Endothelial cell of umbilical vein (primary cell): ENCODE measurements around the gene ZNF474. TPM values are rescaled to one million over a fixed set of nuclear protein-coding genes. Genes with fewer than 3 reads are reported as not detected.

Experiments
- BruUV-seq: library from RNA; stranded (reverse); fragments of 400-500 nt; replicated peaks from 2 replicates; lab custom pipeline; 2021; lab: Mats Ljungman, UMichigan
- CTCF ChIA-PET: fragments of 300-600, 350-600 bp; sonication (Branson Sonifier 250); formaldehyde crosslinking; loops from one replicate; lab custom pipeline; 2021; ENCODE audit warnings: antibody characterized with exemption, inconsistent platforms; lab: Charles Lee
- POLR2A ChIA-PET: fragments of 300-600, 350-600 bp; sonication (Branson Sonifier 250); formaldehyde crosslinking; loops from one replicate; lab custom pipeline; 2021; ENCODE audit warnings: antibody characterized with exemption, inconsistent platforms; lab: Charles Lee
- DNase-seq: peaks from one replicate; pipeline ENCODE4 v3.0.0-alpha.2; 2011; ENCODE audit warnings: low read depth, low spot score
- FAIRE-seq: peaks from 2 replicates; lab custom pipeline; 2011; peaks lifted over from hg19 to GRCh38; lab: Jason Lieb, UNC
- H2AFZ ChIP-seq: 2 replicates; pipeline ENCODE4 v1.6.0; 2012; ENCODE audit warnings: low read depth, low read length, control low read depth, inconsistent platforms
- H3K27ac ChIP-seq: 2 replicates; pipeline ENCODE4 v1.5.1; 2011; ENCODE audit warnings: low read depth, mild to moderate bottlenecking, control low read depth, low read length, moderate library complexity; ENCODE audit not compliant: insufficient read depth
- H3K27me3 ChIP-seq, 2 experiments: 2 replicates each; pipeline versions ENCODE4 v1.6.0 to v1.6.1; 2011; ENCODE audit warnings: low read length in 2 of 2, mixed read lengths in 1 of 2; ENCODE audit not compliant: control insufficient read depth in 2 of 2, insufficient read depth in 2 of 2
- H3K36me3 ChIP-seq, 2 experiments: 2 replicates in 1 of 2; 3 replicates in 1 of 2; pipeline ENCODE4 v1.5.1; 2011; ENCODE audit warnings: low read length in 2 of 2, mild to moderate bottlenecking in 1 of 2, moderate library complexity in 1 of 2; ENCODE audit not compliant: control insufficient read depth in 2 of 2, insufficient read depth in 2 of 2; ENCODE audit errors: extremely low read depth in 1 of 2
- H3K4me1 ChIP-seq: 3 replicates; pipeline ENCODE4 v1.5.1; 2011; ENCODE audit warnings: mild to moderate bottlenecking, low read length; ENCODE audit not compliant: control insufficient read depth, insufficient read depth; ENCODE audit errors: extremely low read depth
- H3K4me2 ChIP-seq: 2 replicates; pipeline ENCODE4 v1.6.1; 2011; ENCODE audit warnings: low read length, control low read depth, mixed read lengths; ENCODE audit not compliant: insufficient read depth
- H3K4me3 ChIP-seq, 3 experiments: fragments of 200-600 bp in 1 of 3; sonication (generic), shearing (Covaris generic) in 1 of 3; replicated peaks in 1 of 3; 2 replicates each; pipeline ENCODE4 v1.5.1; 2011 to 2016; ENCODE audit warnings: control low read depth in 3 of 3, low read length in 3 of 3, mild to moderate bottlenecking in 2 of 3, inconsistent platforms in 1 of 3, low read depth in 1 of 3, moderate library complexity in 1 of 3; ENCODE audit not compliant: insufficient read depth in 1 of 3
- H3K79me2 ChIP-seq: 2 replicates; pipeline ENCODE4 v1.6.0; 2012; ENCODE audit warnings: low read length, inconsistent platforms; ENCODE audit not compliant: control insufficient read depth, insufficient read depth
- H3K9ac ChIP-seq: replicated peaks from 2 replicates; pipeline ENCODE3; 2011; ENCODE audit warnings: low read length, control low read depth; ENCODE audit not compliant: insufficient read depth; ENCODE audit errors: extremely low read depth
- H3K9me1 ChIP-seq: replicated peaks from 3 replicates; pipeline ENCODE4 v1.6.0; 2011; ENCODE audit warnings: mild to moderate bottlenecking, low read length; ENCODE audit not compliant: control insufficient read depth, insufficient read depth; ENCODE audit errors: extremely low read depth
- H3K9me3 ChIP-seq: replicated peaks from 2 replicates; pipeline ENCODE4 v1.5.1; 2012; ENCODE audit warnings: low read length, inconsistent platforms; ENCODE audit not compliant: control insufficient read depth, insufficient read depth
- H4K20me1 ChIP-seq: replicated peaks from 2 replicates; pipeline ENCODE3; 2011; ENCODE audit warnings: mild to moderate bottlenecking, low read length; ENCODE audit not compliant: control insufficient read depth, insufficient read depth; ENCODE audit errors: extremely low read depth
- CTCF ChIP-seq, 2 donors: IDR thresholded peaks; 1 replicate in 1 of 2; 2 replicates in 1 of 2; pipeline ENCODE4 v1.5.1; 2011; ENCODE audit warnings: low read length in 2 of 2, mild to moderate bottlenecking in 2 of 2, moderate library complexity in 2 of 2, control low read depth in 1 of 2, inconsistent platforms in 1 of 2, low read depth in 1 of 2; ENCODE audit not compliant: insufficient read depth in 1 of 2; ENCODE audit errors: extremely low read depth in 1 of 2
- EZH2 ChIP-seq: IDR thresholded peaks from 2 replicates; pipeline ENCODE4 v1.6.1; 2012; ENCODE audit warnings: borderline replicate concordance, low read depth, mild to moderate bottlenecking, moderate library complexity, low read length, inconsistent platforms; ENCODE audit not compliant: severe bottlenecking
- FOS ChIP-seq: IDR thresholded peaks from 2 replicates; pipeline ENCODE4 v1.6.1; 2011; ENCODE audit warnings: mild to moderate bottlenecking, low read length, moderate library complexity, borderline replicate concordance; ENCODE audit not compliant: insufficient read depth
- JUN ChIP-seq: IDR thresholded peaks from 2 replicates; pipeline ENCODE4 v1.6.1; 2011; ENCODE audit warnings: borderline replicate concordance, low read depth; ENCODE audit not compliant: insufficient read length, insufficient read depth
- MYC ChIP-seq: IDR thresholded peaks from one replicate; pipeline ENCODE4 v1.6.1; 2011; ENCODE audit warnings: mild to moderate bottlenecking, low read depth, low read length
- POLR2A ChIP-seq: IDR thresholded peaks from 2 replicates; pipeline ENCODE4 v1.6.1; 2012; ENCODE audit warnings: low read depth, mild to moderate bottlenecking, control low read depth, low read length
- POLR2AphosphoS5 ChIP-seq: IDR thresholded peaks from 2 replicates; pipeline ENCODE4 v1.6.1; 2012; ENCODE audit warnings: low read depth, mild to moderate bottlenecking, control low read depth, low read length, moderate library complexity; ENCODE audit not compliant: insufficient read depth
- dilution Hi-C: fragments of 300-500 bp; cut with MboI; formaldehyde crosslinking; loops from one replicate; pipeline ENCODE4 v1.15.0; 2019; ENCODE audit warnings: low sequenced_read_pairs; ENCODE audit not compliant: extremely low pct_ligation_motif_present
- intact Hi-C: fragments of 100-400 bp; cut with micrococcal nuclease; formaldehyde crosslinking; loops from one replicate; pipeline ENCODE4 v1.10.0; 2022
- polyA plus RNA-seq, 4 experiments: library from polyadenylated mRNA; depleted of rRNA in 3 of 4; stranded (reverse) in 3 of 4; unstranded in 1 of 4; fragments of >200 nt; gene quantifications; 2 replicates each; pipeline versions ENCODE4 v1.2.1 to v1.2.3, GENCODE V29; 2011 to 2012; ENCODE audit warnings: missing spikeins in 1 of 4
- total RNA-seq: library from RNA; stranded (reverse); gene quantifications from 2 replicates; pipeline ENCODE4 v1.2.3, GENCODE V29; 2021
- TF ChIP-seq, protein P1 (sequence below): IDR thresholded peaks from 2 replicates; pipeline ENCODE4 v1.6.1; 2011; ENCODE audit not compliant: insufficient read depth, insufficient read length

The ZNF474 gene
- total and polyA plus RNA-seq, 2 donors (not counting 3 experiments of a cell fraction or from before 2014, with no cell fraction given) = 0.03 TPM; not detected in 1

DNA sequence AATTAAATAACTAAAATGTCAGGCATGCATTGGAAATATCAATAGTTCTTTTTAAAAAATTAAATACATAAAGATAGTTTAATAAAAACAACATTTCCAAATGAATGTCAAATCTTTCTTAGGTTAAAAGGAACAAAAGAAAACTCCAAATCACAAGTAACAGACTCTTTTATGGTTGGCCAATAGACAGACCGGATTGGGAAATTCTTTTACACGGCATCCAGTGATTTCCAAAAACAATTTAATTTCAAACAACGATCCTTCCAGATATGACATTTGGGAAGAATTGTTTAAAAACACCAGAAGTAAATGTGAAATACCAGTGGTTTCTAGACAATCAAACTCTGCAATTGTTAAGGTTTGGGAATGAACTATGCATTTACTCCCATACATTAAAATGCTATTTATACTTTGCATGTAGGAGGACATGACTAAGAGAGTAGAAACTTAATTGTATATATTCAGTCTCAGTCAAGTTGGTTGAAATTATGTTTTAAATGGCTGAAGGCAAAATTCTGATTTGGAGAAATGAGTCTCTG, 32.8 kb downstream of the ZNF474 start:
- TF ChIP-seq MYC (no peak), FOS (no peak), POLR2AphosphoS5 (no peak), POLR2A (no peak), EZH2 (no peak), CTCF (IDR thresholded peaks at IDR 0.05; ENCODE audit: extremely low read depth in 1 of 2, insufficient read depth in 1 of 2, low read depth in 1 of 2, low read length in 2 of 2) (no peak), JUN (no peak)
- TF ChIP-seq, protein P1, sequence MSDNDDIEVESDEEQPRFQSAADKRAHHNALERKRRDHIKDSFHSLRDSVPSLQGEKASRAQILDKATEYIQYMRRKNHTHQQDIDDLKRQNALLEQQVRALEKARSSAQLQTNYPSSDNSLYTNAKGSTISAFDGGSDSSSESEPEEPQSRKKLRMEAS = no peak
- H3K4me1 ChIP-seq = no peaks in the 10 kb centered on the region
- no peak overlapping the region for H3K4me3 ChIP-seq
- no peak overlapping the region for H3K4me2 ChIP-seq
- CTCF ChIA-PET = no interaction called here
- no peak for DNase-seq
- no peaks in the 10 kb centered on the region for H3K27me3 ChIP-seq
- no peaks in the 10 kb centered on the region for H3K9me3 ChIP-seq
- dilution Hi-C loops = no loop called here
- no peak overlapping the region for H3K9ac ChIP-seq
- no peak overlapping the region for H2AFZ ChIP-seq
- H3K9me1 ChIP-seq = no peaks in the 10 kb centered on the region
- H3K27ac ChIP-seq = no peak overlapping the region
- no peaks in the 10 kb centered on the region for H3K36me3 ChIP-seq
- H4K20me1 ChIP-seq = no peaks in the 10 kb centered on the region
- no peaks in the 10 kb centered on the region for H3K79me2 ChIP-seq
- no TSS peak for BruUV-seq
- POLR2A ChIA-PET = no interaction called here
- intact Hi-C loops = no loop called here
- FAIRE-seq = no peak
